Lower leg skin (tissue), 4 donors: Measurements from ENCODE around the gene NINJ2. TPM values are rescaled to one million over a fixed set of nuclear protein-coding genes. Genes with fewer than 3 reads are reported as not detected.

Experiments used
- DNase-seq, 2 donors: peaks; one replicate each; pipeline ENCODE4 v3.0.0-alpha.2; 2019; ENCODE audit warnings: low spot score in 2 of 2
- H3K4me3 ChIP-seq: fragments of 200-600 bp; sonication (generic); 2 replicates; pipeline ENCODE4 v1.5.1; 2017; ENCODE audit warnings: mild to moderate bottlenecking, low read depth; ENCODE audit not compliant: poor library complexity, severe bottlenecking
- CTCF ChIP-seq, 3 donors: fragments of 450-650 bp; IDR thresholded peaks; one replicate each; pipeline ENCODE4 v1.5.1; 2016; ENCODE audit warnings: antibody characterized with exemption in 3 of 3, mild to moderate bottlenecking in 3 of 3, moderate library complexity in 2 of 3
- POLR2A ChIP-seq, 2 donors: fragments of 450-650 bp; IDR thresholded peaks; one replicate each; pipeline ENCODE4 v1.6.1; 2016 to 2017; ENCODE audit warnings: antibody characterized with exemption in 2 of 2, mild to moderate bottlenecking in 1 of 2, moderate library complexity in 1 of 2
- WGBS, 2 donors: methylation state at CpG; one replicate each; pipeline ENCODE4 v1.1.5; 2018; 5-methylcytosine and 5-hydroxymethylcytosine counted together
- intact Hi-C: fragments of 100-400 bp; cut with DNase I; formaldehyde crosslinking; loops from one replicate; pipeline ENCODE4 v1.15.0; 2023; ENCODE audit warnings: low total_unique reads
- total RNA-seq, 4 donors: library from RNA; depleted of rRNA; stranded (reverse); fragments of >200 nt; gene quantifications; one replicate each; pipeline ENCODE4 v1.1.0, GENCODE V29; 2016

NINJ2 gene
- total RNA-seq, 4 donors from 2014 or later = 4.5 to 30.8 (median 11.5) TPM

GRCh38 chr12:607541-608001 lies 55.7 kb downstream of the NINJ2 start:
- TF ChIP-seq POLR2A (IDR thresholded peaks at IDR 0.05) = no peak
- no peak for TF ChIP-seq CTCF (IDR thresholded peaks at IDR 0.05)
- intact Hi-C loops = no loop called here
- WGBS, 2 donors = 7 to 21% methylated on average over 5 of the region's 5 CpGs
- H3K4me3 ChIP-seq = no peak overlapping the region
- no peak for DNase-seq

GRCh38 chr12:604956-605355 lies 58.3 kb downstream of the NINJ2 start:
- H3K4me3 ChIP-seq = no peak overlapping the region
- intact Hi-C loops = no loop called here
- TF ChIP-seq POLR2A (IDR thresholded peaks at IDR 0.05) (no peak), CTCF (IDR thresholded peaks at IDR 0.05) (no peak)
- 87 to 88% methylated on average over 7 of the region's 7 CpGs for WGBS, 2 donors
- no peak for DNase-seq

GRCh38 chr12:602700-603068 lies 60.6 kb downstream of the NINJ2 start:
- H3K4me3 ChIP-seq = no peak overlapping the region
- TF ChIP-seq CTCF (IDR thresholded peaks at IDR 0.05) (no peak), POLR2A (IDR thresholded peaks at IDR 0.05) (no peak)
- DNase-seq = no peak
- intact Hi-C loops = no loop called here

- TF ChIP-seq CTCF (IDR thresholded peaks at IDR 0.05) (no peak), POLR2A (IDR thresholded peaks at IDR 0.05) (no peak)
- intact Hi-C loops = no loop called here
- no peak for DNase-seq
- H3K4me3 ChIP-seq = no peak overlapping the region
- WGBS, 2 donors = 58 to 65% methylated on average over 7 of the region's 7 CpGs
Observed at GRCh38 chr12:601976-602699, 61.1 kb downstream of the NINJ2 start.

GRCh38 chr12:599756-600155 lies 63.5 kb downstream of the NINJ2 start:
- no peak for TF ChIP-seq POLR2A (IDR thresholded peaks at IDR 0.05)
- WGBS, 2 donors = 60 to 74% methylated on average over 13 of the region's 13 CpGs
- intact Hi-C loops = no loop called here
- DNase-seq = no peak
- H3K4me3 ChIP-seq = no peak overlapping the region

GRCh38 chr12:597926-598568 lies 65.2 kb downstream of the NINJ2 start:
- intact Hi-C loops = no loop called here
- DNase-seq = no peak
- TF ChIP-seq CTCF (IDR thresholded peaks at IDR 0.05) (no peak), POLR2A (IDR thresholded peaks at IDR 0.05) (no peak)
- no peak overlapping the region for H3K4me3 ChIP-seq
- 29 to 40% methylated on average over 13 of the region's 13 CpGs for WGBS, 2 donors
